GM11168 (cell line): ENCODE data around the gene CLN6.
"Not testable (repeated sequence)": the region's sequence is repeated elsewhere in the genome, so short reads cannot be mapped to it uniquely, and the experiment has no call there.

Source experiments
- in situ Hi-C: fragments of 300-500 bp; cut with MboI; formaldehyde crosslinking; loops from one replicate; pipeline ENCODE4 v1.12.0; 2022; ENCODE audit warnings: low sequenced_read_pairs; ENCODE audit not compliant: unreplicated experiment

CLN6 gene

GRCh38 chr15:68258692-68259091 is 29.2 kb upstream of the CLN6 start:
- in situ Hi-C loops = loop anchor here (5.0 kb wide), 1 partner anchor 134 kb away; no protein-coding TSS in a partner anchor

- in situ Hi-C loops = loop anchor here (5.0 kb wide), 1 partner anchor 135 kb away; no protein-coding TSS in a partner anchor
Observed at GRCh38 chr15:68256675-68257450, 27.3 kb upstream of the CLN6 start.

GRCh38 chr15:68252925-68253534 is 23.5 kb upstream of the CLN6 start:
- in situ Hi-C loops = no loop called here

- in situ Hi-C loops = no loop called here
Observed at GRCh38 chr15:68249058-68249713, 19.7 kb upstream of the CLN6 start.

- in situ Hi-C loops = no loop called here
Observed at GRCh38 chr15:68244235-68244634, 14.7 kb upstream of the CLN6 start.

- in situ Hi-C loops = no loop called here
Observed at GRCh38 chr15:68241088-68241935, 11.8 kb upstream of the CLN6 start.

GRCh38 chr15:68239025-68239424 is 9.5 kb upstream of the CLN6 start:
- in situ Hi-C loops = no loop called here

GRCh38 chr15:68235022-68235421 is 5.5 kb upstream of the CLN6 start:
- in situ Hi-C loops = no loop called here

- in situ Hi-C loops = not testable (repeated sequence)
Observed at GRCh38 chr15:68234520-68234919, 5.0 kb upstream of the CLN6 start.

- in situ Hi-C loops = no loop called here
Observed at GRCh38 chr15:68234060-68234459, 4.5 kb upstream of the CLN6 start.

- in situ Hi-C loops = no loop called here
Observed at GRCh38 chr15:68232937-68233336, 3.4 kb upstream of the CLN6 start.

GRCh38 chr15:68232449-68232848 is 2.9 kb upstream of the CLN6 start:
- in situ Hi-C loops = no loop called here

- in situ Hi-C loops = no loop called here
Observed at GRCh38 chr15:68231102-68231818, 1.7 kb upstream of the CLN6 start.

- in situ Hi-C loops = no loop called here
Observed at GRCh38 chr15:68230157-68231100, 901 bp upstream of the CLN6 start.

- in situ Hi-C loops = no loop called here
Observed at GRCh38 chr15:68228971-68229385, 550 bp downstream of the CLN6 start.

- in situ Hi-C loops = no loop called here
Observed at GRCh38 chr15:68228143-68228970, 1.2 kb downstream of the CLN6 start.

GRCh38 chr15:68227643-68228142 is 1.8 kb downstream of the CLN6 start:
- in situ Hi-C loops = no loop called here

GRCh38 chr15:68225442-68225841 is 4.1 kb downstream of the CLN6 start:
- in situ Hi-C loops = not testable (repeated sequence)
